Retina (tissue), 1 donor: ENCODE results near the gene PHB1.
"Not testable (repeated sequence)": the region's sequence is repeated elsewhere in the genome, so short reads cannot be mapped to it uniquely, and the experiment has no call there.

ENCODE experiments used
- DNase-seq: peaks from one replicate; pipeline ENCODE4 v3.0.0-alpha.2; 2016

The PHB1 gene

GRCh38 chr17:49375544-49375943, 39.1 kb downstream of the PHB1 start:
- no peak for DNase-seq

- no peak for DNase-seq
These were observed 41.6 kb downstream of the PHB1 start for GRCh38 chr17:49373115-49373514.

- no peak for DNase-seq
These were observed 42.3 kb downstream of the PHB1 start for GRCh38 chr17:49372425-49372824.

DNA sequence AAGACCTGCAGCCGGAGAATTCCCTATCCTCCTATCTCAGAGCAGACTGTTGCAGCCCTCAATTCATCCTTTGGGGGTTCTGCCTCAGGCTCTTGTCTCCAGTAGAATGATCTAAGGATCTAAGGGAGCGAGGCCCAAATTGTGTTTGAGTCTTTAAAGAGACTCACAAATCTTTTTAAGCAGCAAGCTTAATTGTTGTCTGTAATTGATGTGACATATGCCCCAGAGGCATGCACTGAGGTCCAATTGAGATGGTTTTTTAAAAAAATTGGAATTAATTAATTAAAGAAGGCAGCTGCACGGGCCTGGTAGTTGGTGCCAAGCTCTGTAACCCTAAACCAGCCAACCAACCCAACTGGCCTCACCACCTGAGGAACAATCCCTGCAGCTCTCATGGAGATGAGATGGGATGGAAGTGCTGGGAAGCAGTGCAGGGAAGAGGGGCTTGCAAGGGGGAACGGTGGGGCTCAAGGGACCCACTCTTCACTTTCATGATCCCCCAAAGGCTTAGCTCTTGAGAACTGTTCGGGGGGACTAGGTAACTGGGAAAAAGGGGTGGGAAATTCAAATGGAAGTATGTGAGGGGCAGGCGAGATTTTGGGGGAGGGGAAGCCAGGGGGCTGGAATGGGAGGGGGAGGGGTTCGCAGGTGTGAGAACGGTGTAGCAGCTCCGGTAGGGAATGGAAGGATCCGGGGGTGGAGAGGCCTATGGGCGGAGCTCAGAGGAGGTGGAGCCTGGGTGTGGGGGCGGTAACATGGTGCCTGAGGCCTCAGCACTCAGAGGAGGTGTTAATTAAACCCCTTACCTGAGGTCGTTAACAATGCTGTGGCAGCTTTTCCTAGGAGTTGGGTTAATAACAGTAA, 43.5 kb downstream of the PHB1 start:
- DNase-seq, result peak; percentile 42

DNA sequence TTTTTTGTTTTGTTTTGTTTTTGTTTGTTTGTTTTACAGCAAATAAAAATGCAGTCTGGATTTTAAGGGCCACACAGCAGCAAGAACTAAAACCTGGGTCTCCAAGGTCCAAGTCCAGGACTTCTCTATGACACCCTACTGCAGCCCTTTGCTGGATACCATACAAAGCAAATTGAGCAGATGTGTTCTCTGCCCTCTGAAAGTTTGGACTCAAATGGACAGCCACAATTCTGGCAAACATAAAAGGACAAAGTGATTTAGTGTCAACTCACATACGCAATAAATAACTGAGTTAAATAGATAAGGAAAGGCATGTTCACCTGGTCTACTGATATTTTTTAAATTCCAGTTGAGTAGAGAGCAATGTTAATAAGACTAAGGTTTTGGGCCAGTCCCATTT, 44.9 kb downstream of the PHB1 start:
- no peak for DNase-seq

- DNase-seq, result no peak
These were observed 45.6 kb downstream of the PHB1 start for GRCh38 chr17:49369089-49369488.

DNA sequence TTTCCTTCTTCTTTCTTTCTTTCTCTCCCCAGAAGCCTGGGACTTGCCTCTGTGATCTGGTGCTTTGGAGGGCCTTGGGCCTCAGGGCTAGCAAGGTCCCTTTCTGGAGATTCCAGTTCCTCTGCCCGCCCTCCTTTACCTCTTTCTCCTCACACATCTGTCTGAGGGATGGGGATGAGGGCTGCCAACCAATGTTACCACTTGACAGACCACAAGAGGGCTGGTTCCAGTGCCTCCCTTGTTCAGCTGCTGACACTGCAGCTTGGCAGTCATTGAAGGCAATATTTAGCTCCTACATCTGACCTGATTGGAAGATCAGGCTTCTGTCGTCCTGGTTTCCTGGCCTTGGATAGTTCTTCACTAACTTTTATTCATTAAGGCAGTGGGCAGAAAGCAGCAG, 49.0 kb downstream of the PHB1 start:
- DNase-seq, result no peak

GRCh38 chr17:49365126-49365525, 49.6 kb downstream of the PHB1 start:
- not testable (repeated sequence) for DNase-seq

DNA sequence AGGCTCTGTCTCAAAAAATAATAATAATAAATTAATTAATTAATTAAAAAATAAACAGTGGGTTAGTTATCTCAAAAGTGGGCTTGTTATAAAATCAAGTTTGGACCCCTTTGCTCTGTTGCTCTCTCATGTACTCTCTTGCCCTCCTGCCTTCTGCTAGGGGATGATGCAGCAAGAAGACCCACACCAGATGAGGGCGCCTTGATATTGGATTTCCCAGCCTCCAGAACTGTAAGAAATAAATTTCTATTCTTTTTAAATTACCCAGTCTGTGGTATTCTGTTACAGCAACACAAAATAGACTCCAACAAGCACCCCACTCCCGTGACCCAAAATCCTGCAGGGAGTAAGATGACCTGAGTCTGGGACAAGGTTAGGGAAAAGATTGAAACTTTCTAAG, 50.6 kb downstream of the PHB1 start:
- DNase-seq, result no peak

DNA sequence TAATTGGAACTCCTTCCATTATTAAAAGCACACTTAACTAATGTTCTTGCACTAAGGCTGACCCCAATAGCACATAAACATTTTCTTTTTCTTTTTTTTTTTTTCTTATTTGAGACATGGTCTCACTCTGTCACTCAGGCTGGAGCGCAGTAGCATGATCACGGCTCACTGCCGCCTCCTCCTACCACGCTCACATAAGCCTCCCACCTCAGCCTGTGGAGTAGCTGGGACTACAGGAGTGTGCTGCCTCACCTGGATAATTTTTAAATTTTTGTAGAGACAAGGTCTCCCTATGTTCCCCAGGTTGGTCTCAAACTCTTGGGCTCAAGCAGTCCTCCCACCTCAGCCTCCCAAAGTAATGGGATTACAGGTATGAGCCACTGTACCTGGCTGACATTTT, 51.4 kb downstream of the PHB1 start:
- DNase-seq, result no peak

GRCh38 chr17:49362723-49363117, 52.0 kb downstream of the PHB1 start:
- no peak for DNase-seq

- DNase-seq, result peak; percentile 92
These were observed 52.6 kb downstream of the PHB1 start, which contains the start of gene ZNF652 for GRCh38 chr17:49361902-49362722. TSS of gene ZNF652 (minus strand) at chr17:49362250. CDS start at chr17:49317725, 44,525 bp downstream.

DNA sequence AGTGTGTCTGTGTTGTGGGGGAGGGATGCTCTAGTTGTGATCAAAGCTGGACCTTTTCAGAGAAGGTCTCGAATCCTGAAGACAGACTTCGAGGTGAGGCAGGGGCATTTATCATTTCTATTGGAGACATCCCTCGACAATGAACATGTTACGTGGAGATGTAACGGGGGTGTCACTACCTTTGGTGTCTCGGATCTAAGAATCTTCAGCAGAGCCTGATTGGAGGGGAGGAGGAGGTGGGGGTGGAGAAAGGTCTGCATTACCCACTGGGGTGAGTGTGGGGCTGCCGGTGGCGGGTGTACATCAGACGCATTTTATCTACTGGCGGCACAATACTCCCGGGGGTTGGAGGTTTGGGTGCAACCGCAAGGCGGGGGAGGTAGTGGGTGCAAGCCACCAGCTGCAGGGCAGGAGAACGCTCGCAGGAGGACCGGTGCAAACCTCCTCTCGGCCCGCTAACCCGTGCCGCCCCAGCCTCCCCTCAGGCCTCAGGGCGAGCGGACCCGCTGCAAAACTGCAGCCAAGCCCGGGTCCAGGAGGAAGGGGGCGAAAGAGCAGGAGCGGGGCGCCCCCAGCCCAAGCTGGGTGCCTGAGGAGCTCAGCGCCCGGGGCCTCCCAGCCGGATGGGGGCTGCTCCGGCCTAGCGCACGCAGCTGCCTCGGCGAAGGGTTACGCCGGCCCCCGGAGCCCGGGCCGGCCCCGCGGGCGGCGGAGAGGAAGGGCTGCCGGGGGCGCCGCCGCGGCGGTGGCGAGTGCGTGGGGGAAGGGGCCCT, 53.4 kb downstream of the PHB1 start:
- peak; percentile 77 for DNase-seq

DNA sequence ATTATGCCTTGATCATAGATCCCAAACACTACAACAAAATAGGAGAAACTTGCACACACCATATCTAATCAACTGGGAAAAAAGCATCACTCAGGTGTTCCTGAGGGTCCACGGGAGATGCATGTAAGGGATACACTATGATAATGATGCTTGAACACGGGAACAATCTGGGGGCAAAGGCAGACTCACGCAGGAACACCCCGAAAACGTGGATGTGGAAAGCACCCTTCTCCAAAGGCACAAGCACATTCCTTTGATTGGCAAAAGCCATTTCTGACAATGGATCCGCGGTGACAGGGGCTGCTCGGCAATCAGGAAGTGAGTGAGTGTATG, 53.9 kb downstream of the PHB1 start:
- no peak for DNase-seq

DNA sequence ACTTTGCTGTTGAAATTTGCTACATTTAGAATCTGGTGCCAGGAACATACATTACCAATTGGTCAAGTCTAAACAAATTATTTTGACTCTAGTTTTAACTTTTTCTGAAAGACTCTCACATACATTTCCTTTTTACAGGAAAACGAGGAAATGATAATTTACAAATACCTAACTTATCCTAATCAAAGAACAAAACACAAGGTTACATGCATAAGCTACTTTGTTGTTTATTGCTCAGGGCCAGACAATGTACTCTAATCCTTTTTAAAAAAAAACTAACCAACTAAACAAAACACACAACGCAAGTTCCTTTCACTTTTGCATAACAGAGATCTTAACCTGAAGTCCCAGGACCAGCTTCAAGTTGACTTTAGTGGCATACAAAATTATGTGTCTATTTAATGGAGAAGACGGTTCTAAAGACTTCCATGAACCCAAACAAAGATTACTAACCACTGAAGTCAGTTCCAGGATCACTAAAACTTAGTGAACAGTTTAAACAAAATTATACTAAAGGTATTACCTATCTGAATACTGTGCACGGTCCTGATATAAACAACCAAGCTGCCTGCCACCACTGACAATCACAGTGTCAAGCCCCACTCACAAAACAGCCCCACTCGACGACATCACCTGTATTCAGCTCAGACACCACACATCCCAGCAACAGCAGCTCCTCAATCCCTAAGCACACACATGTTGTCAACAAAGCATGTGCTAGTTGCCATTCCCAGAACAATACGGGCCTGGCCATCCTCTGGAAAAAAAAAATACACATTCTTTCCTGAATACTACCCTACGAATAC, 54.5 kb downstream of the PHB1 start:
- peak; percentile 15 for DNase-seq

DNA sequence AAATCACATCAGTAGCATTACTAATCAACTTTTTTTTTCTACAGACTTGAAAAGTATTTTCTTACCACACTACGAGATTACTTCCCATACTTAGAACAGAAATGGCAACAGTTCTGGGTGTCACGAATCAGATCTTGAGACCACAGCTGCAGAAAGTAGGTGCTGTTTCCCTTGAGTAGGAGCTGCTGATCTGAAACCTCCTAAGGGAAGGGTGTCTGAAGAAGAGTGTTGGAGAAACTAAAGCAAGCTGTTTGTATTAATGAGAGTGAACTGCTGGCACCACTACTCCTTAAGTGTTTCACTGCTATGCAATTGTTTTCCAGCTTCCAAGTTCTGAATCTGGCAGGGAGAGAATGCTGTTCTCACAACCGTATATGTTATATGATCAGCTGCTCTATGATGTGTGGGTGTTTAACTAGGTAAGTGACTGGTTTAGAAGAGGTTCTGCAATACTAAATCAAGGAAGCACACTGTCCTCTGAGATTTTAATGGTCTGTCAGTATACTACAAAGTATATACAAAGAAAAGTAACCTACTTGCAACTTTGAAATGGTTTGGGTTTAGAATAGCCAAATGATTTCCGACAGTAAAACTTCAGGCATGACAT, 55.9 kb downstream of the PHB1 start:
- no peak for DNase-seq

DNA sequence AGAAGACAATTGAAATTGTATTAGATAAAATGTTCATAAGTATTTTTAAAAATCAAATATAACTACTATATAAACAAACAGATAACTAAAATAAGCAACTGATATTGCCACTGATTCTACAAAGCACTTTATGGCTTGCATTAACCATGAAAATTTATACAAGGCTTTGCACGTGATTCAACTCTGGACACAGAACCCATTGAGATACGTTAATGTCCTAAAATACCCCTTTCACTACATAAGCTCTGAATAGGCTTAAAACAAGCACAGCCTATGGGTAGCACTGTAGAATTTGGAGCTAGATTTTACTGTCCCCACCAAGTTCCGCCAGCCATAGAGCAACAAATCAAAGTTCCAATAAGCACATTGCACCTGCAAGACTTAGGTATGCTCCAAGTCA, 57.2 kb downstream of the PHB1 start:
- DNase-seq, result no peak

GRCh38 chr17:49356320-49356719, 58.4 kb downstream of the PHB1 start:
- DNase-seq, result no peak
